Nucleus accumbens (tissue), 56 donors: ENCODE results near the gene C11orf71.

ENCODE experiments used
- DNase-seq, 56 donors: peaks; one replicate each; lab custom pipeline; 2025; lab: John Stamatoyannopoulos, UW

C11orf71 gene

GRCh38 chr11:114400915-114401223 is 558 bp upstream of the C11orf71 start:
- no peak for DNase-seq

GRCh38 chr11:114399490-114400215 is 658 bp downstream of the C11orf71 start:
- peak in 3 of 56 donors; percentile 57 to 61 (median 57) for DNase-seq

- no peak for DNase-seq
Observed at GRCh38 chr11:114398303-114398920, 1.9 kb downstream of the C11orf71 start.

- DNase-seq, result no peak
Observed at GRCh38 chr11:114397349-114397982, 2.8 kb downstream of the C11orf71 start.

GRCh38 chr11:114396916-114397315 is 3.4 kb downstream of the C11orf71 start:
- no peak for DNase-seq

GRCh38 chr11:114395736-114396135 is 4.6 kb downstream of the C11orf71 start:
- peak in 1 of 56 donors; percentile 2 for DNase-seq

GRCh38 chr11:114392735-114393667 is 7.3 kb downstream of the C11orf71 start:
- DNase-seq, result no peak

- DNase-seq, result no peak
Observed at GRCh38 chr11:114386545-114386944, 13.8 kb downstream of the C11orf71 start.

- DNase-seq, result no peak
Observed at GRCh38 chr11:114386131-114386530, 14.2 kb downstream of the C11orf71 start.

GRCh38 chr11:114384487-114384886 is 15.8 kb downstream of the C11orf71 start:
- DNase-seq, result no peak

GRCh38 chr11:114382509-114382908 is 17.8 kb downstream of the C11orf71 start:
- DNase-seq, result no peak

GRCh38 chr11:114379394-114380069 is 20.8 kb downstream of the C11orf71 start:
- DNase-seq, result no peak

GRCh38 chr11:114377612-114378267 is 22.6 kb downstream of the C11orf71 start:
- no peak for DNase-seq

- DNase-seq, result no peak
Observed at GRCh38 chr11:114375052-114375451, 25.3 kb downstream of the C11orf71 start.

GRCh38 chr11:114368918-114369680 is 31.2 kb downstream of the C11orf71 start:
- DNase-seq, result no peak

- no peak for DNase-seq
Observed at GRCh38 chr11:114367244-114367957, 32.9 kb downstream of the C11orf71 start.

GRCh38 chr11:114366331-114367243 is 33.7 kb downstream of the C11orf71 start:
- DNase-seq, result no peak
